Ishikawa (cell line): Measurements from ENCODE around the gene PCDHA7.

Experiments used
- CEBPB ChIP-seq: IDR thresholded peaks from 2 replicates; pipeline ENCODE4 v1.6.1; 2012
- EGR1 ChIP-seq: IDR thresholded peaks from 2 replicates; pipeline ENCODE4 v1.6.1; 2012
- EP300 ChIP-seq: IDR thresholded peaks from 2 replicates; pipeline ENCODE4 v1.6.1; 2012; ENCODE audit warnings: borderline replicate concordance
- FOXM1 ChIP-seq: IDR thresholded peaks from 2 replicates; pipeline ENCODE4 v1.6.1; 2012; ENCODE audit warnings: low read depth, borderline replicate concordance
- MAX ChIP-seq: IDR thresholded peaks from 2 replicates; pipeline ENCODE4 v1.6.1; 2012
- RAD21 ChIP-seq: IDR thresholded peaks from 2 replicates; pipeline ENCODE4 v1.6.1; 2012; ENCODE audit warnings: low read depth
- TAF1 ChIP-seq: IDR thresholded peaks from 2 replicates; pipeline ENCODE4 v1.6.1; 2012; ENCODE audit warnings: low read depth, mild to moderate bottlenecking
- TEAD4 ChIP-seq: IDR thresholded peaks from 2 replicates; pipeline ENCODE4 v1.6.1; 2012
- TF ChIP-seq, protein P1 (sequence below): IDR thresholded peaks from 2 replicates; pipeline ENCODE4 v1.6.1; 2012; ENCODE audit warnings: low read depth, mild to moderate bottlenecking

DNA sequence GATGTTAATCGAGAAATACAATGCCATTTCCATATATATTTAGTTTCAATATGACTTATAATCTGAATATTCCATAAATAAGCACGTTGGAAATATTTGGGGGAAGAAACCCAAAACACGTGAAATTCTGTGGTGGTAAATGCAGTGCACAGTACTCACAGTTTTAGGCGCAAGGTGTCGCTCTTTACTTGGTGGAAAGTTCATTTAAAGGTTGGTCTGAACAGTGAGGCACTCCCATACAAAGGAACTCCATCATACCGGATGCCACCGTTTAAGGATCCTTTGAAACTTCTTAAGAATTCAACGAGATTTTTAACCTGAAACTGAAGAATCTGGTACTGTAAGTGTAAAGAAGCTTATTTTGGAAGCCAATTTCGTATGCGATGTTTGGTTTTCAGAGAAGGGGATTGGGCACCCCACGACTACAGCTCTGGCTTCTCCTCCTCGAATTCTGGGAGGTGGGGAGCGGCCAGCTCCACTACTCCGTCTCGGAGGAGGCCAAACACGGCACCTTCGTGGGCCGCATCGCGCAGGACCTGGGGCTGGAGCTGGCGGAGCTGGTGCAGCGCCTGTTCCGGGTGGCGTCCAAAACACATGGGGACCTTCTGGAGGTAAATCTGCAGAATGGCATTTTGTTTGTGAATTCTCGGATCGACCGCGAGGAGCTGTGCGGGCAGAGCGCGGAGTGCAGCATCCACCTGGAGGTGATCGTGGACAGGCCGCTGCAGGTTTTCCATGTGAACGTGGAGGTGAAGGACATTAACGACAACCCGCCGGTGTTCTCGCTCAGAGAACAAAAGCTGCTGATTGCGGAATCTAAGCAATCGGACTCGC is 34.9 kb downstream of the PCDHA7 start, which contains the start of gene PCDHA11:
- no peak for TF ChIP-seq CEBPB
- TF ChIP-seq TEAD4 = no peak
- TF ChIP-seq TAF1 = no peak
- TF ChIP-seq EP300 = no peak
- TF ChIP-seq EGR1 = no peak
- TF ChIP-seq RAD21 = peak; percentile 44
- TF ChIP-seq, protein P1, sequence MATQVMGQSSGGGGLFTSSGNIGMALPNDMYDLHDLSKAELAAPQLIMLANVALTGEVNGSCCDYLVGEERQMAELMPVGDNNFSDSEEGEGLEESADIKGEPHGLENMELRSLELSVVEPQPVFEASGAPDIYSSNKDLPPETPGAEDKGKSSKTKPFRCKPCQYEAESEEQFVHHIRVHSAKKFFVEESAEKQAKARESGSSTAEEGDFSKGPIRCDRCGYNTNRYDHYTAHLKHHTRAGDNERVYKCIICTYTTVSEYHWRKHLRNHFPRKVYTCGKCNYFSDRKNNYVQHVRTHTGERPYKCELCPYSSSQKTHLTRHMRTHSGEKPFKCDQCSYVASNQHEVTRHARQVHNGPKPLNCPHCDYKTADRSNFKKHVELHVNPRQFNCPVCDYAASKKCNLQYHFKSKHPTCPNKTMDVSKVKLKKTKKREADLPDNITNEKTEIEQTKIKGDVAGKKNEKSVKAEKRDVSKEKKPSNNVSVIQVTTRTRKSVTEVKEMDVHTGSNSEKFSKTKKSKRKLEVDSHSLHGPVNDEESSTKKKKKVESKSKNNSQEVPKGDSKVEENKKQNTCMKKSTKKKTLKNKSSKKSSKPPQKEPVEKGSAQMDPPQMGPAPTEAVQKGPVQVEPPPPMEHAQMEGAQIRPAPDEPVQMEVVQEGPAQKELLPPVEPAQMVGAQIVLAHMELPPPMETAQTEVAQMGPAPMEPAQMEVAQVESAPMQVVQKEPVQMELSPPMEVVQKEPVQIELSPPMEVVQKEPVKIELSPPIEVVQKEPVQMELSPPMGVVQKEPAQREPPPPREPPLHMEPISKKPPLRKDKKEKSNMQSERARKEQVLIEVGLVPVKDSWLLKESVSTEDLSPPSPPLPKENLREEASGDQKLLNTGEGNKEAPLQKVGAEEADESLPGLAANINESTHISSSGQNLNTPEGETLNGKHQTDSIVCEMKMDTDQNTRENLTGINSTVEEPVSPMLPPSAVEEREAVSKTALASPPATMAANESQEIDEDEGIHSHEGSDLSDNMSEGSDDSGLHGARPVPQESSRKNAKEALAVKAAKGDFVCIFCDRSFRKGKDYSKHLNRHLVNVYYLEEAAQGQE = no peak
- no peak for TF ChIP-seq MAX
- no peak for TF ChIP-seq FOXM1
